Activated CD4-positive, alpha-beta T cell treated with anti-CD3 and anti-CD28 coated beads for 4 hours (primary cell): ENCODE data around the gene MCIDAS.

Experiments used
- DNase-seq, 2 donors: peaks; one replicate each; pipeline ENCODE4 v3.0.0-alpha.2; 2020

The MCIDAS gene

DNA sequence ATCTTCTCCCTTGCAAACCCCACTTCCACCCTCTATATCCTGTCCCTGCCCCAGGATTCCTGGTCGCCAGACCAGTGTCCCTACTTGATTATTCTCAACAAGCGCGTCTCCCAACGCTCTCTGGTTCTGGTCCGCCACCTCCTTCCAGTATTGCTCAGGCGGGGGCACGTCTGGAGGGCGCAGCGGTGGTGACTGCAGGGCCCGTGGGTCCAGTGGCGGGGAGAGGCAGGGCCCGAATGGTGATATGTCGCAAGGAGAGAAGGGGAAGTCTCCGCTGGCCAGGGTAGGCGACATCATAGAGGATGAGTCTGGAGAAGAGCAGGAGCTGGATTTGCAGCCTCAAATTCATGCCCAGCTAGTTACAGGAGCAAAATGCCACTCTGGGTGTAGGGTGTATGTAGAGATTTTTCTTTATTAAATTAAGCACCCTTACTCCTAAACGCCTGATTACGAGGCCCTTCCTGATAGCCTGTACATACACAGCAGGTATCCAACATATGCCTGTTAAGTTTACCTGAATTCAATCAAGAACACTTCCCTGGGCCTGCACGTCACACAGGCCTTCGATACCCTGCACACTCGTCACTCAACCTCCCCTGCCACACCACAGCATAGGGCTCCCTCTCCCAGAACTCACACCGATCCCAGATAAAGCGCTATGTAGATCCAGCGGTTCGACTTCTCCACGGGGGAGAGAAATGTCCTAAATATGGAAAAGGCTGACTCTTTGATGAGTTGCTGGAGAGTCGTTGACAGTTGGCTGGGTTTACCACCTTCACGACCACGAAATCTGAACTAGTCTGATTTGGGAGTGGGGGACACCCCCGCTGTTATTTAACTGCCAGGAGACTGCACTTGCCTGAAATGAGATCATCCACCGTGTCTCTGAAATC lies 4.8 kb downstream of the MCIDAS start:
- DNase-seq = no peak

DNA sequence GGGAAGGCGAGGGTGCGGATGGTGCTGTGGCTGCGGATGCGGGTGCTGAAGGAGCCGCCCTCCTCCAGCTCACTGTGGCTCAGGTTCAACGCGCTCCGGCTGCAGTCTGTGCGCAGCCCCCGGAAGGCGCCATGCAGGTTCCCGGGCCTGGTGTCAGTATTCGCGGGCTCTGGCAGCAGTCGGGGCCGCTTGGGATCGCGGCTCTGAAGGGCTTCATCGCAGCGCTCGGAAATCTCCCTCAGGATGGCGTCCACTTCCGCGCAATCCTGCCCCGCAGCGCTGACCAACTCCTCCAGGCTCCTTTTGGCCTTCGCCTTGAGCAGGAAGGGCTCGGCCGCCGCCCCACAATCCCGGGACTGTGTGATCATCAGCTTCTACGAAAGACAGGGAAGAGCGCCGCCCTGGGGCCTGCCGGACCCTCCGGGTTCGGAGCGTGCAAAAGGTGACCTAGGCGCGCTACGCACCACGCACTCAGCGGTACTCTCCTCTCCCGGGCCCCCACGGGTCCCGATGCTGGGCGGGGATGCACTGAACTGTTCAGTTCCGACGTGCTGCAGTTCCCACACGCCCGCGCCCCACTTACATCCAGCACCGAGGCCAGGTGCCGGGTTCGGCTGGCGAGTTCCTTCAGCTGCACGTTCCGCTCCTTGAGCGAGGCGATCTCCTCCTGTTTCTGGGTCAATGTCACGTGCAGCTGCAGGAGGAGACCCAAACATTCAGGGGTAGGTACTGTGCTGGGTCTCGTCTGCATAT lies 6.5 kb downstream of the MCIDAS start:
- no peak for DNase-seq

DNA sequence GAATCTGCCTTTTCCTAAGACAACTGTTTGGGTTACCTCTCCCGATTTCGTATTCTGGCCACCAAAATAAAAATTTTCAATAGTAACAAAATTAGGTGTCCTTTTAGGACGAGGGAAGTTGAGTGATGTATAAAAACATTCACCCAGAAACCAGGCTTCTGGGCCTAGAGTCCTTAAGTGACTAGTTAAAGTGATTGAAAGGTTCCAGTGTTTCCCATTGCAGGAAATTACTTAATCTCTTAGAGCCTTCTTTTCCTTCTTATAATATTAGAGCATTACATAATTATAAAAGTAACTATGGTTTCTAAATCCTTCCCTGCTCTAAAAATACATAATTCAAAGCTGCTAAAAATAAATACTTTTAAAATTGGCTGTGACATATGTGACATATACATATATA lies 7.3 kb downstream of the MCIDAS start:
- DNase-seq = no peak

DNA sequence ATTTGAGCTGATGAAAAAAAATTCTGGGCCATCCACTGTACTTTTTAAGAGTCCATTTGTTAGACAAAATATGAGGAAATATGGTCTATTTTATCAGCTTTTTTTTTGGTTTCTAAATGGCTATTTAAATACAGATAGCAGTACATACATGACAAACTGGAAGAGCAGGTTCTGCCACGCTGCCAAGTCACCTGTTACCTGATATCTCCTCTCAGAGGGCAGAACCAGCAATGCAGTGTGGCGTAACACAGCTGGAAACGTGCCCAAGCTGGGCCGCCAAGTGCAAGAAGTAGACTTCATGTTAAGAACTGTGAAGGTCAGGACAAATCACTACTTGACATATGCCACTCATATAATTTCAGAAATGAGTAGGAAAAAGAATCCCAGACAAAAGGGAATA lies 8.1 kb downstream of the MCIDAS start:
- DNase-seq = no peak

DNA sequence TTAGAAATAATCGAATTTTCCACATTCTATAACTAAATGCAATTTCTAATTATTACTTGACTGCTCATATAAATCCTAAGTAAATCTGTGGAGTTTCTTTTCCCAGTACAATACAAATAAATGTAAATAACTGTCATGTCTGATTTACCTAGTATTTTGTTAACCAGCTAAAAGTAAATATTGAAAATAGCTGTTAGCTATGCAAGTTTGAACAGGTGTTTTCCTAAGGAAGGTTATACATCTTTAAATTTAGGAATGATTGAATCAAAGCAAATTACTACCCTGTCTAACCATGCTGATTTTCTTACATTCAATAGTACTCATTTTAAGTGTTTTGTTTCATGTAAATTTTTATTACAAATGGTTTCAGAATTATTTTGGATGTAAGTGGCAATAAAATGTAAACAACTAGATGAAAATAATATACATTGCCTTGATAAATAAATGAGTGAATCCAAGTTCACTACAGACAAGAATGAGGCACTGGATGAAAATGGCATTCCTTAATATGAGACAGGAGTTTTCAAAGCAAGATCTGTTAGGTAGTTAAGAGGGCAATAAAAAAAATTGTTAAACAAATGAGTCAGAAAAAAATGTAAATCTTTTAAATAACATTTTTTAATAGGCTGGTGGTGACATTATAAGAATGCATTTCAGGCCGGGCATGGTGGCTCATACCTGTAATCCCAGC lies 15.8 kb downstream of the MCIDAS start:
- DNase-seq = no peak

DNA sequence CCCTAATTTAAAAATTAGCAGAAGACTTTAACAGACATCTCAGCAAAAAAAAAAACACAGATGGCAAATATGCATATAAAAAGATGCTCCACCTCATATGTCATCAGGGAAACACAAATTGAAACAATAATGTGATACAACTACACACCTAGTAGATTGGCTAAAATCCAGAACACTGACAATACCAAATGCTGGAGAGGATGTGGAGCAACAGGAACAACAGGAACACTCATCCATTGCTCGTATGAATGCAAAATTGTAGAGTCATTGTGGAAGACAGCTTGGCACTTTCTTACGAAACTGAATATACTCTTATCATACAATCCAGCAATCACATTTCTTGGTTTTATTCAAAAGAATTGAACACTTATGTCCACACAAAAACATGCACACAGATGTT lies 22.1 kb downstream of the MCIDAS start:
- no peak for DNase-seq

DNA sequence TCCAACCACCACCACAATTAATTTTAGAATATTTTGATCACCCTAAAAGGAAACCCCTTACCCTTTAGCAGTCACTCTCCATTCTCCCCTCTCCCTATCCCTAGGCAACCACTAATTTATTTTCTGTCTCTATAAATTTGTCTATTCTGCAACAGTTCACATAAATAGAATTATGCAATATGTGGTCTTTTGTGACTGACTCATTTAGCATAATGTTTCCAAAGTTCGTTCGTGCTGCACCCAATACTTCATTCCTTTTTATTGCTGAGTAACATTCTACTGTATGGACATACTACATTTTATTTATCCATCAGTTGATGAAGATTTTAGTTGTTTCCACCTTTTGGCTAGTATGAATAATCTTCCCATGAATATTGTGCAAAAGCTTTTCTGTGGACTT lies 36.0 kb downstream of the MCIDAS start:
- no peak for DNase-seq

DNA sequence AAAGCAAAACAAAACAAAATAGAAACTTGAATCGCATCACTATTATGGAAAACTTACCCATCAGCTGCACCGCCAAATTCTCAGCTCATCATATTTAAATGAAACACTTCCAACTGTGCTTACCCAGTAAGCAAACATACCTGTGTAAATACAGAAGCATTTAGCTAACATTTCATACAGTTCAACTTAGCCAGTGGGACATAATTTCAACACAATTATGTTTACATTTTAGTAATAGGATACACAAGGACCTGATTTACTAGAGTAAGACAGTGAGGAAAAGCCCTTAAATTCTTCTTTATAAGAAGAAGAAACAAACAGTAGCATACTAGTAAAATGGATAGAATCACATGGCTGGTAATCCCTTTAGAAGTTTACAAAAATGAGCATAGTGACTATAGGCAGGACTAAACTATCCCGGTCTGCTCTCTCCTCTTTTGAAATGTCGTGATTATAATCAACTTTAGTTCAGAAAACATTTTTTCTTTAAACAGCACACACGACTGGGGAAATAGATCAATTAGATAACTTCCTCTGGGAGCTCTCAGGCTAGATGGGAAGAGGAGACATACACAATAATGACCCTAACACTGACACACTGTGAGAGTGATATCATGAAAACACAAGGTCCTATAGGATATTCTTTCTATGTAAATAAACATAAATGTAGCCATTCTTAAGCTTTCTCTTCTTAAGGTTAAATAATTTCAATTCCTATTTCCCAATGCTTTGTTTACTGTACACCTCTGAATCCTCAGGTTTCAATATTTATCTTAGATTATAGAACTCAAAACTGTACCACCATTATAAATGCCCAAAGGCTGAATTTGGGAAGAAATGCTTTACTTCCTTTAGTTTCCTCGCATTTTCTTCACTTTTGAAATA lies 38.2 kb downstream of the MCIDAS start:
- no peak for DNase-seq

DNA sequence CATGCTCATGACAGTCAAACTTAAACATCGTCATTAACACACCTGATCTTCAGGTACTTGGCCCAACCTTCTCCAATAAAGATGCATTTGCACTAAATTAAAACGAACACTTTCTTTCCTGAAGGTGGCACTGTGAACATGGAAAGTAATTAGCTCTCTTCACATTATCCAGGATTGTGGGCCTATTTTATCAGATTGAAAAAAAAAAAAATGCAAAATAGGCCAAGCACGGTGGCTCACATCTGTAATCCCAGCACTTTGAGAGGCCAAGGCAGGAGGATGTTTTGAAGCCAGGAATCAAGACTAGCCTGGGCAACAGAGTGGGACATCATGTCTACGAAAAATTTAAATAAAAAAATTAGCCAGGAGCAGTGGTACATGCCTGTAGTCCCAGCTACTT lies 39.7 kb downstream of the MCIDAS start:
- DNase-seq = no peak

DNA sequence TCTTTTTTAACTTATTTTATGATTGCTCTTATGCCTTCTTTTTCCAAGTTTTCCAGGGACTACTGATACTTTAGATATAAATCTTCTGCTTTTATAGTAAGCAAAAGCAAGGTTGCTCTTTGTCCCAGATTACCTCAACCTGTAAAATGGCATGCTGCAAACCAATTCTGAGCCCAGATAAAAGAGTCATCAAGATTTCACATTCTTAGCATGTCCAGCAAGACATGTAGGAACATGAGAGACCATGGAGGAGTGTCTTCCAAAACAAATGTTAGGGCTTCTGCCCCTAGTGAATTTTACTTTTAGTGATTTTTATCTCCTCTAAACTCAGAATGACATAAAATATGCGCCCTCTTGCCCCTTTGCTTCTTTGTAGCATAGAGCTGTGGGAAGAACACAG lies 47.1 kb downstream of the MCIDAS start:
- DNase-seq = no peak

DNA sequence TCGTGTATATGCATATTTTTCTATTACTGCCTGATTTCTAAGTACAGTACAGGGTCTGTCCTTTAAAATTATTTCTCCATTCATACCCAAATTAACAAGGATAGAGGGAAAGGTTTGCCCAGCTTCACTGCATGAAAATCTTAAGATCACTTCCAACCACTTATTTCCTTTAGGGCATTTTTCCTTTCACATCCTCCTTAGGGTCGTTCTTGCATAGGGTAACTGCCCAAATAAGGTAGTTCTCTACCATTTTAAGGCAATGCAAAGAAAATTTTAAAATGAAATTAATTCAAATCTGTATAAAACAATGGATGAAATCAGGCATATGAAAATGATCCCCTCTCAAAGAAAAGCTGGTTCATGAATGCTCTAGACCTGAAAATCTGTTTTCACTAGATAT lies 50.0 kb downstream of the MCIDAS start:
- DNase-seq = no peak

DNA sequence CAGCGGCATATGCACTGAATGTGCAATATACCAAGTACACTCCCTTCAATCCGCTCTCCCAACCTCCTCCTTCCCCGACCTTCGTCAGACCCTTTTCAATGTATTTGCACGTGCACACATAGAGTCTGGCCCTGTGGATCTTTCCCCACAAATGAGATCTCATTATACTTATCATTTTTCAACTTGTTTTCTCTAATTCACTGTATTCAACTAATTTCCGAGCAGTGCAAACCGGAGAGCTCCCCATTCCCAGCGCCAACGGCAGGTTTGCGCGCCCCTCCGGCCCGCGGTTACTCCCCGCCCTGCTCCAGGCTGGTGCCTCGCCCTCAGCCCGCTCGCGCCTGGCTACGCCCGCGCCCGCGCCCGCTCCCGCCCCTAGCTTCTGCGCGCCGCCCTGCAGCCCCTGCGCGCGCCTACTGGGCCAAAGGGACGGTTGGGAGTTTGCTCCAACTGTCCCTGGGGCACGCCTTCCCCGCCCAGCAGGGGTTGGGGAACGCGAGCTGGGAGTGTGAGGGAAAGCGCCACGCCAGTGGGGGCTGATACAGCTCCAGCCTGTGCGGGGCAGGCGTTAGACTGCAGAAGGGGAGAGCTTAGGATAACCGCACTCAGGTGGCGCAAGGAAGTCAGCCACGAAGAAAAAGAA lies 50.8 kb downstream of the MCIDAS start:
- peak in 1 of 2 donors; percentile 2 for DNase-seq

DNA sequence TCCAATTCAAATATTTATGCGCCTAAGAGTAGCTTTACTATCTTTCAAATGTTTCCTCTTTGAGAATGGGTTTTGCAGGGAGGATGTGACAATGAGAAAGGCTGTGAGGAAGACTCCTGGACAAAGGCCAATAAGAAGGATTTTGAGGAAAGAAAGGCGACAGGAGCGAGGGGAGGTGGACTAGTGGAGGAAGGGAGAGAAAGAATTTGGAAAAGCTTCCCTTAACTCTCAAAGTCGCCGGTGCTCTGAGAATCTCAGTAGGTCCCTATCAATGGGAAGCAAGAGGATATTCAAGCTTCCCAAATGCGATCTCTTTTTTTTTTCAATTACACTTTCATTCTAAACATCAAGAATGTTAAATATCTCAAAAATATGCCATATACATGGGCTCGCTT lies 51.3 kb downstream of the MCIDAS start:
- no peak for DNase-seq

DNA sequence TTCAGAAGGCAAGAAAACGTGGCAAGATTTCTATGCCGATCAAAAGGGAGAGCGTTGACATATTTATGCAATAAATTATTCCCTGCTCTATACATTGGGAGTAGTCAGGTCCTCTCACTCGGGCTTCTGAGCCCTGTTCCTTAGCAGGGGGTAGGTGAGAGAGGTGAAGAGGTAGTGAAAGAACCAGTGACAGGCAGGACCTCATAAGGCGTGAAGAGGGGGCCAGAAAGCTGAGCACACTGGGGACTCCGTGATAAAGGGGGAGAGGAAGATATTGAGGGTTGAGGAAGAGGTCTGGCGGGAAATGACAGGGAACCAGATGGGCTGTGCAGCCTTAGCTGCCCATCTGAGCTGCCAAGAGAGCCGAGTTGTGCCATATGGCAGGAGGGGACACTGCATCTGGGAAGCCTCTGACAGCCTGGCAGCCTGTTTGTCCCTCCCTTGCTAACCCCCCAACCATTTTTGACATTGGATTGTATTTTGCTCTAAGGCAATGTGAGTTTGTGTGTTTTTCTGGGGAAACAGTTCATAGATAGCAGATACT lies 53.4 kb downstream of the MCIDAS start:
- DNase-seq = no peak

DNA sequence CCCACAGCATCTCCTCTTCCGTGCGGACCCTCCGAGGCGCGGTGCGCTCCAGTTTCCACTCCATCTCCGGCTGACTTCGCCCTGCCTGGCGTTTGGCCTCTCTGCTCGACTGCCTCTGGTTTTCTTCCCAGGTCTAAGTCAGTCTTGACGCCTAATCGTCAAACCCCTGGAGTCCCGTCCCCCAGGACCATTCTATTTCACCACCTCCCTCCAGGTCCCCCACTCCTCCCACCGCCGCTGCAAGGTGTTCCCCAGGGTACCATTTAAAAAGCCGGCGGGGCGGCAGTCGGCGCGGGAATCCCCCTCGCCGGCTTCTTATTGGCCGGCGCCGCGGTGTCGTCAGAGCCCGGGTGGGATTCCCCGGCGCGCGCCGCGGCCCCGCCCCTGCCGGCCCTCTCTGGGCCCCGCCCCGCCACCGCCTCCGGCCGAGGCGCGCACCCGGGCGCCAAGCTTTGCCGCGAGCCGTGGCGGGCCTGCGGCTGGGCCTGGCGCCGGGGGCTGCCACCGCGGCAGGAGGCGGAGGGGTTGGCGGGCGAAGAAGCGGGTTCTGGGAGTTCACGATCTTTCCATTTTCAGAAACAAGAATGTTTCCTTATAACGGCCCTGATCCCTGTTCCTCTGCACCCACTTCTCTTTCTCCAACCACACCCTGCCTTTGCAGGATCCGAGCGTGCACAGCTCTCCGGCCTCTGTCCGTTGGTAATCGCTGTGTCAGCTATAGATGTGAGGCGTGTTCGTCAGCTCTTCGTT lies 54.0 kb downstream of the MCIDAS start, which contains the start of gene CDC20B:
Gene CDC20B, minus strand, starts transcription at position 241 of the 750 bp plus-strand sequence. Its CDS starts 177 bp downstream, at position 64.
- DNase-seq = peak; percentile 72 to 76

DNA sequence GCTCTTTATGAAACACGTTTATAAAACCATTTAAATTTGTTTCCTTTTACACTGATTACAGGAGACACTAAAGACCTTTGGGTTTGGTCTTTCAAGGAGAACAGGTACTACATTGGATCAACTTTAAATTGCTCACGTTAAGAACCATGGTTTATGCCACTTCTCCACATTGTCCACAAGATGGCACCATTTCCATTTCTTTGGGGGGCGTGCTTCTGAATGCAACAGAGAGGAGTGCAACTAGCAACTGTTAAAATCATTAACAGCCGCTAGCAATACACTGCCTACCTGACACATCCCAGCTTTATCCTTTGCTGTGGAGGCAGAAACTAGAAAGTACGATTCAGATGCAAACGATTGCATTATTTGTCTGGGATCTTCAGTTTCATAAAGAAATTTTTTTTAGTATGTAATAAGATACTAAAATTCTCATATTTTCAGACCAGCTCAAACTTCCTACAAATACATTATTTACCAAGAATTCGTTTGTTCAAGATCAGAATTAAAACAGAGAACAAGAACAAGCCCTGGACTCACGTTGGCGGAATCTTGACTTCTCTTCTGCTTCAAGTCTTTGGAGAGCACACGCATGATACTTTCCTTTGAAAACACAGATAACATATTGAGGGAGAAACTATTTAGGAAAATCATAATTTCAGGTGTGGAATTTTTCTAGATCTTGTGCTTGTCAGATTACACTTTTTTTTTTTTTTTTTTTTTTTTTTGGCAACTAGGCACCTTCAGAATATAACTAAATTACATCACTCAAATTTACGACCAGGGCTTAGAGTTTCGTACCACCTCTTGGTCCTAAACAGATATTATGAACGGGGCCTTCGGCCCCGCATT lies 54.8 kb downstream of the MCIDAS start:
- peak; percentile 41 to 57 for DNase-seq

DNA sequence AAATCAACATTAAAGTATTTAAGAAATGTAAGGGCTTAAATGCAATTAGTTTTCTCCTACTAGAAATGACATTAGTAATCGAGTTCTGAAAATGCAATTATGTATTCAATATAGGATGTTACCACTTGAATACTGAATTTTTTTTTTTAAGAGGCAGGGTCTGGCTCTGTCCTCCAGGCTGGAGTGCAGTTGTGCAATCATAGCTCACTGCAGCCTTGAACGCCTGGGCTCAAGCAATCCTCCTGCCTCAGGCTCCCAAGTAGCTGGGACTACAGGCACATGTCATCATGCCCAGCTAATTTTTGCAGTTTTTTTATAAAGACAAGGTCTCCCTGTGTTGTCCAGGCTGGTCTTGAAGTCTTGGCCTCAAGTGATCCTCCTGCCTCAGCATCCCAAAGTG lies 55.6 kb downstream of the MCIDAS start:
- DNase-seq = no peak
